ENCODE measurements around the gene CNST.

GRCh38 chr1:246569248-246570238 is 3.3 kb downstream of the CNST start:
- TF ChIP-seq JUND (CRISPR knock-in tag; IDR thresholded peaks at IDR 0.05): no peak
- no peak for TF ChIP-seq ATF7 (IDR thresholded peaks at IDR 0.05)
- no peak for TF ChIP-seq ATF7 (CRISPR knock-in tag; IDR thresholded peaks at IDR 0.05)
- TF ChIP-seq RELA (CRISPR knock-in tag; IDR thresholded peaks at IDR 0.05): no peak
- no peak for TF ChIP-seq HNF4G (IDR thresholded peaks at IDR 0.05; ENCODE audit: borderline replicate concordance, low read depth, low read length)
- TF ChIP-seq HNF4G (CRISPR knock-in tag; IDR thresholded peaks at IDR 0.05; ENCODE audit: borderline replicate concordance, low read depth): no peak
- no peak for TF ChIP-seq TAF1 (CRISPR knock-in tag; IDR thresholded peaks at IDR 0.05)
- no peak for TF ChIP-seq ZNF616 (CRISPR knock-in tag; IDR thresholded peaks at IDR 0.05; ENCODE audit: low read depth)
- TF ChIP-seq HDAC2 (CRISPR knock-in tag; IDR thresholded peaks at IDR 0.05): no peak
- no peak for TF ChIP-seq POLR2A (IDR thresholded peaks at IDR 0.05; ENCODE audit: insufficient read depth in 1 of 2, low read depth in 2 of 2, low read length in 2 of 2)
- no peak for TF ChIP-seq CAMTA2 (CRISPR knock-in tag; IDR thresholded peaks at IDR 0.05; ENCODE audit: borderline replicate concordance)
- TF ChIP-seq ZNF530 (CRISPR knock-in tag; IDR thresholded peaks at IDR 0.05; ENCODE audit: low read depth): no peak

All from HepG2 (cell line).